Liver (tissue), 3 donors: ENCODE measurements around the gene MLEC.

Experiments used
- ATF3 ChIP-seq: IDR thresholded peaks from 2 replicates; pipeline ENCODE4 v1.6.1; 2016; ENCODE audit warnings: antibody characterized with exemption
- CTCF ChIP-seq: fragments of 150-350 bp; IDR thresholded peaks from 2 replicates; pipeline ENCODE4 v1.5.1; 2017; ENCODE audit warnings: improper control_type of control experiment, low read depth, low read length; ENCODE audit not compliant: missing input control
- EGR1 ChIP-seq, 2 donors: IDR thresholded peaks; 2 replicates each; pipeline ENCODE4 v1.6.1; 2016 to 2018; ENCODE audit warnings: antibody characterized with exemption in 2 of 2, low read depth in 2 of 2
- FOXA1 ChIP-seq: IDR thresholded peaks from 2 replicates; pipeline ENCODE4 v1.6.1; 2016; ENCODE audit warnings: antibody characterized with exemption
- HNF4A ChIP-seq, 2 donors: conservative IDR thresholded peaks; 2 replicates each; pipeline ENCODE4 v1.6.1; 2016; ENCODE audit warnings: antibody characterized with exemption in 2 of 2, mild to moderate bottlenecking in 2 of 2
- JUND ChIP-seq, 2 donors: IDR thresholded peaks; 2 replicates each; pipeline ENCODE4 v1.6.1; 2016; ENCODE audit warnings: antibody characterized with exemption in 2 of 2
- MAX ChIP-seq: IDR thresholded peaks from 2 replicates; pipeline ENCODE4 v1.6.1; 2016; ENCODE audit warnings: antibody characterized with exemption
- RAD21 ChIP-seq, 2 donors: IDR thresholded peaks; 2 replicates each; pipeline ENCODE4 v1.6.1; 2016; ENCODE audit warnings: antibody characterized with exemption in 2 of 2, mild to moderate bottlenecking in 2 of 2
- REST ChIP-seq: IDR thresholded peaks from 2 replicates; pipeline ENCODE4 v1.6.1; 2016; ENCODE audit warnings: antibody characterized with exemption, mild to moderate bottlenecking
- SP1 ChIP-seq: IDR thresholded peaks from 2 replicates; pipeline ENCODE4 v1.6.1; 2018; ENCODE audit warnings: antibody characterized with exemption, mild to moderate bottlenecking
- TAF1 ChIP-seq: conservative IDR thresholded peaks from 2 replicates; pipeline ENCODE4 v1.6.1; 2016; ENCODE audit warnings: antibody characterized with exemption, mild to moderate bottlenecking
- ZBTB33 ChIP-seq: IDR thresholded peaks from 2 replicates; pipeline ENCODE4 v1.6.1; 2016; ENCODE audit warnings: antibody characterized with exemption
- donor health status: healthy.
- donor health status: healthy.

GRCh38 chr12:120690978-120691377 lies 4.0 kb downstream of the MLEC start:
- TF ChIP-seq REST (no peak), CTCF (no peak), RAD21 (IDR thresholded peaks at IDR 0.05) (no peak), JUND (IDR thresholded peaks at IDR 0.05) (no peak), MAX (no peak), TAF1 (no peak), ATF3 (no peak), SP1 (no peak), ZBTB33 (no peak), FOXA1 (no peak), EGR1 (IDR thresholded peaks at IDR 0.05; ENCODE audit: low read depth in 2 of 2) (no peak), HNF4A (conservative IDR thresholded peaks at IDR 0.05) (no peak)
